CD4-positive, alpha-beta T cell (primary cell): ENCODE measurements around the gene COA8. TPM values are rescaled to one million over a fixed set of nuclear protein-coding genes. Genes with fewer than 3 reads are reported as not detected.

Experiments
- ATAC-seq: fragments of 200-7000 bp; cut with Tn5 transposase; one replicate; pipeline ENCODE4 v1.10.0; 2022; ENCODE audit warnings: mild to moderate bottlenecking; ENCODE audit not compliant: poor library complexity
- CTCF ChIA-PET: fragments of 350-600 bp; sonication (Branson Sonifier 250); formaldehyde crosslinking; loops from one replicate; lab custom pipeline; 2021; ENCODE audit warnings: antibody characterized with exemption, inconsistent platforms; lab: Charles Lee
- POLR2A ChIA-PET: fragments of 350-600 bp; sonication (Branson Sonifier 250); formaldehyde crosslinking; loops from one replicate; lab custom pipeline; 2021; ENCODE audit warnings: antibody characterized with exemption, inconsistent platforms; lab: Charles Lee
- DNase-seq, 14 experiments: peaks; one replicate each; pipeline ENCODE4 v3.0.0-alpha.2; 2013 to 2020; ENCODE audit warnings: mixed read lengths in 2 of 14
- H3K27ac ChIP-seq, 2 donors: one replicate each; pipeline versions ENCODE4 v1.5.1 to v1.7.0; 2013; ENCODE audit warnings: low read length in 2 of 2, low read depth in 1 of 2, mild to moderate bottlenecking in 1 of 2
- H3K27me3 ChIP-seq, 2 experiments: 1 replicate in 1 of 2; 2 replicates in 1 of 2; pipeline versions ENCODE4 v1.6.1 to v1.7.0; 2013; ENCODE audit warnings: low read length in 2 of 2, control low read depth in 1 of 2, mild to moderate bottlenecking in 1 of 2, moderate library complexity in 1 of 2; ENCODE audit not compliant: insufficient read depth in 2 of 2, control insufficient read depth in 1 of 2
- H3K36me3 ChIP-seq: one replicate; pipeline ENCODE4 v1.6.1; 2013; ENCODE audit warnings: low read length, control low read depth; ENCODE audit not compliant: insufficient read depth
- H3K4me1 ChIP-seq: one replicate; pipeline ENCODE4 v1.6.1; 2013; ENCODE audit warnings: low read length, control low read depth; ENCODE audit not compliant: insufficient read depth
- H3K4me3 ChIP-seq: one replicate; pipeline ENCODE4 v1.5.1; 2013; ENCODE audit warnings: mild to moderate bottlenecking, low read length, moderate library complexity
- H3K9me3 ChIP-seq, 2 experiments: 1 replicate in 1 of 2; 2 replicates in 1 of 2; pipeline versions ENCODE4 v1.6.1 to v1.7.0; 2013; ENCODE audit warnings: low read length in 2 of 2, mild to moderate bottlenecking in 2 of 2, control low read depth in 1 of 2, moderate library complexity in 1 of 2; ENCODE audit not compliant: control insufficient read depth in 1 of 2, insufficient read depth in 1 of 2
- H3K27ac Mint-ChIP-seq: one replicate; pipeline ENCODE4 v1.8.0; 2020; ENCODE audit warnings: mixed read lengths
- H3K27me3 Mint-ChIP-seq: one replicate; pipeline ENCODE4 v1.8.0; 2021; ENCODE audit warnings: mixed read lengths
- H3K36me3 Mint-ChIP-seq: one replicate; pipeline ENCODE4 v1.8.0; 2021; ENCODE audit warnings: low read depth, mixed read lengths
- H3K4me1 Mint-ChIP-seq: one replicate; pipeline ENCODE4 v1.8.0; 2021; ENCODE audit warnings: low read depth, mixed read lengths
- H3K4me3 Mint-ChIP-seq: one replicate; pipeline ENCODE4 v1.8.0; 2020; ENCODE audit warnings: mild to moderate bottlenecking, mixed read lengths
- H3K9me3 Mint-ChIP-seq: one replicate; pipeline ENCODE4 v1.8.0; 2020; ENCODE audit warnings: mixed read lengths
- CTCF ChIP-seq: fragments of 200-600 bp; IDR thresholded peaks from one replicate; pipeline ENCODE4 v1.8.0; 2022; ENCODE audit warnings: antibody characterized with exemption, mild to moderate bottlenecking
- intact Hi-C, 2 experiments: fragments of 100-400 bp; cut with DNase I in 1 of 2; cut with micrococcal nuclease in 1 of 2; formaldehyde crosslinking; loops; one replicate each; pipeline versions ENCODE4 v1.15.1 to v1.9.0; 2023 to 2025; cut with DNase I, micrococcal nuclease
- total RNA-seq, 174 experiments: library from RNA in 2 of 174; stranded (reverse) in 2 of 174; gene quantifications; one replicate each; pipeline ENCODE4 v1.2.3 and lab custom pipeline; 2021 to 2026

COA8 gene
- total RNA-seq, 2 experiments from 2014 or later = 9.1 to 10.7 TPM

GRCh38 chr14:103574104-103574503 is 11.3 kb downstream of the COA8 start:
- POLR2A ChIA-PET = no interaction called here
- intact Hi-C loops = loop anchor here in 1 of 2 experiments (10.0 kb wide), 1 partner anchor 201 kb away; no protein-coding TSS in a partner anchor
- H3K9me3 ChIP-seq = no peaks in the 10 kb centered on the region
- no peak overlapping the region for H3K4me3 ChIP-seq
- no peak overlapping the region for H3K27ac Mint-ChIP-seq
- CTCF ChIA-PET = no interaction called here
- H3K4me1 Mint-ChIP-seq = no peaks in the 10 kb centered on the region
- no peaks in the 10 kb centered on the region for H3K27me3 Mint-ChIP-seq
- no peak overlapping the region for H3K4me3 Mint-ChIP-seq
- H3K27me3 ChIP-seq = no peaks in the 10 kb centered on the region
- no peaks in the 10 kb centered on the region for H3K9me3 Mint-ChIP-seq
- no peak overlapping the region for H3K27ac ChIP-seq
- DNase-seq = no peak
- H3K36me3 Mint-ChIP-seq = peaks cover 59% of the 10 kb centered on the region
- H3K36me3 ChIP-seq = peaks cover 45% of the 10 kb centered on the region
- no peak for TF ChIP-seq CTCF
- H3K4me1 ChIP-seq = no peaks in the 10 kb centered on the region
- no peak for ATAC-seq

- Histone ChIP-seq H3K27ac (no peak overlapping the region), H3K4me3 (no peak overlapping the region), H3K4me1 (no peaks in the 10 kb centered on the region), H3K36me3 (peaks cover 44% of the 10 kb centered on the region), H3K27me3 (no peaks in the 10 kb centered on the region), H3K9me3 (no peaks in the 10 kb centered on the region)
- no peak for ATAC-seq
- intact Hi-C loops = loop anchor here in 1 of 2 experiments (10.0 kb wide), 1 partner anchor 200 kb away; no protein-coding TSS in a partner anchor
- Mint-ChIP-seq H3K27ac (no peak overlapping the region), H3K4me3 (no peak overlapping the region), H3K27me3 (no peaks in the 10 kb centered on the region), H3K4me1 (no peaks in the 10 kb centered on the region), H3K36me3 (peaks cover 59% of the 10 kb centered on the region), H3K9me3 (no peaks in the 10 kb centered on the region)
- POLR2A ChIA-PET = no interaction called here
- CTCF ChIA-PET = interaction anchor here (0.6 kb wide), 1 partner anchor 184 kb away, joined by 3 read pairs; no protein-coding TSS in a partner anchor
- no peak for DNase-seq
- no peak for TF ChIP-seq CTCF
Observed at GRCh38 chr14:103574707-103575285, 12.0 kb downstream of the COA8 start.

GRCh38 chr14:103576371-103577024 is 13.7 kb downstream of the COA8 start:
- POLR2A ChIA-PET = no interaction called here
- H3K27me3 Mint-ChIP-seq = no peaks in the 10 kb centered on the region
- H3K36me3 ChIP-seq = peaks cover 44% of the 10 kb centered on the region

More at GRCh38 chr14:103576371-103577024, 13.7 kb downstream of the COA8 start:
- DNase-seq (no peak), ATAC-seq (no peak)
- no peak overlapping the region for H3K4me3 Mint-ChIP-seq
- H3K4me1 Mint-ChIP-seq = no peaks in the 10 kb centered on the region
- H3K27ac ChIP-seq = no peak overlapping the region
- no peak for TF ChIP-seq CTCF
- intact Hi-C loops = loop anchor here in 1 of 2 experiments (10.0 kb wide), 1 partner anchor 198 kb away; no protein-coding TSS in a partner anchor
- CTCF ChIA-PET = no interaction called here
- H3K9me3 Mint-ChIP-seq = no peaks in the 10 kb centered on the region
- no peaks in the 10 kb centered on the region for H3K27me3 ChIP-seq
- H3K27ac Mint-ChIP-seq = no peak overlapping the region
- H3K36me3 Mint-ChIP-seq = peaks cover 66% of the 10 kb centered on the region
- H3K9me3 ChIP-seq = no peaks in the 10 kb centered on the region
- H3K4me3 ChIP-seq = no peak overlapping the region
- no peaks in the 10 kb centered on the region for H3K4me1 ChIP-seq
